ENCODE results near the gene FSTL4. TPM values are rescaled to one million over a fixed set of nuclear protein-coding genes. Genes with fewer than 3 reads are reported as not detected.

Gene FSTL4
- total and polyA plus RNA-seq, 2 of the 4 experiments (the other 2 are of a cell fraction), result 0.18 TPM; not detected in 1

DNA sequence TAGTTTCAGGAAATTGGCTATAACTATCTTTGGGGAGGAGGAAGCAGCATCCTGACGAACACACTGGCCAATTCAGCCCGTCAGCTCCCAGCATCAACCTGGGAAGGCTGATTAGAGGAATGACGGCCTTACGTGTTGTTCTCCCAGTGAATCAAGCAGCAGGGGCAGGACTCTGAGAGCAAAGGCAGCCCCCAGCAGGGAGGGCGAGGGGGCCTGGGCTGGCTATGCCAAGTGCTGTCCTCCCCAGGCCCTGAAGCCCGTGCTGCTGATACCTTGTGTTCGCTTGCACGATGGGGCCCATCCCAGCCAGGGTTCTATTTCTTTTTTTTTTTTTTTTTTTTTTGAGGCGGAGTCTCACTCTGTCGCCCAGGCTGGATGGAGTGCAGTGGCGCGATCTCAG lies 254.1 kb downstream of the FSTL4 start:
- no peak overlapping the region for H3K23ac ChIP-seq (ENCODE audit: low read depth, low read length)
- no peak overlapping the region for H2BK15ac ChIP-seq (ENCODE audit: low read depth, low read length)
- no peaks in the 10 kb centered on the region for H3K79me1 ChIP-seq (ENCODE audit: low read depth in 1 of 2, low read length in 2 of 2)
- no peak overlapping the region for H2AFZ ChIP-seq (replicated peaks; ENCODE audit: low read length, poor library complexity)
- H4K20me1 ChIP-seq (ENCODE audit: insufficient read depth, low read length), result no peaks in the 10 kb centered on the region
- no peaks in the 10 kb centered on the region for H3K9me3 ChIP-seq (ENCODE audit: control insufficient read depth, insufficient read depth, low read length)
- in situ Hi-C loops (cut with MboI; ENCODE audit: low sequenced_read_pairs) (no loop called here), dilution Hi-C loops (cut with HindIII; ENCODE audit: low sequenced_read_pairs, unreplicated experiment) (no loop called here), intact Hi-C loops (cut with micrococcal nuclease) (no loop called here)
- BruUV-seq (replicated peaks), result no TSS peak
- H3K27ac ChIP-seq (ENCODE audit: insufficient read depth, low read length), result no peak overlapping the region
- no peak overlapping the region for H4K8ac ChIP-seq (ENCODE audit: low read depth in 2 of 2, low read length in 2 of 2)
- ChIA-PET POLR2A (ENCODE audit: unreplicated experiment) (no interaction called here), CTCF (no interaction called here)
- no peak overlapping the region for H3K9ac ChIP-seq (ENCODE audit: low read depth, low read length)
- TF ChIP-seq RFX5 (IDR thresholded peaks at IDR 0.05; ENCODE audit: low read depth, low read length), result no peak
- H3K9me1 ChIP-seq (ENCODE audit: insufficient read depth, low read length), result no peaks in the 10 kb centered on the region
- no peak overlapping the region for H2AK9ac ChIP-seq (replicated peaks; ENCODE audit: low read depth, low read length, poor library complexity)
- no peak overlapping the region for H2AK5ac ChIP-seq (ENCODE audit: low read depth, low read length)
- H3K4me1 ChIP-seq (ENCODE audit: control insufficient read depth, insufficient read depth, low read length), result no peaks in the 10 kb centered on the region
- H2BK120ac ChIP-seq (ENCODE audit: low read depth, low read length), result no peak overlapping the region
- no peak for ATAC-seq (ENCODE audit: low read depth)
- no peak overlapping the region for H3K4me3 ChIP-seq (ENCODE audit: insufficient read depth, low read depth, low read length)
- H2BK5ac ChIP-seq (ENCODE audit: low read depth, low read length, poor library complexity, severe bottlenecking), result no peak overlapping the region
- H3K27me3 ChIP-seq (ENCODE audit: control insufficient read depth, insufficient read depth, low read length), result peaks cover 14% of the 10 kb centered on the region
- no peak overlapping the region for H3K18ac ChIP-seq (ENCODE audit: low read depth, low read length)
- no peak overlapping the region for H4K91ac ChIP-seq (ENCODE audit: insufficient read depth, low read depth, low read length)
- H3K4me2 ChIP-seq (ENCODE audit: low read depth, low read length), result no peak overlapping the region
- no peak for DNase-seq
- no peak overlapping the region for H3K4ac ChIP-seq (ENCODE audit: low read depth, low read length)
- H3K14ac ChIP-seq (replicated peaks; ENCODE audit: low read depth, low read length), result no peak overlapping the region
- WGBS, 2 experiments (ENCODE audit: extremely low coverage in 2 of 2, insufficient read length in 1 of 2), result 79% methylated on average over 4 of the region's 12 CpGs; no CpG with 5 or more reads in 1 of the 2 experiments
- no peak overlapping the region for H3K56ac ChIP-seq (ENCODE audit: extremely low read depth, insufficient read depth, low read length)
- no peaks in the 10 kb centered on the region for H3K36me3 ChIP-seq (ENCODE audit: control insufficient read depth, insufficient read depth, low read length)
- no peak overlapping the region for H2BK20ac ChIP-seq (ENCODE audit: low read depth, low read length)
- H4K5ac ChIP-seq (ENCODE audit: low read depth, low read length), result no peak overlapping the region

Data from IMR-90 (cell line).